Measurements from ENCODE around the gene SPATA16.
"Not testable (repeated sequence)": the region's sequence is repeated elsewhere in the genome, so short reads cannot be mapped to it uniquely, and the experiment has no call there.

SPATA16 gene

GRCh38 chr3:172869368-172869771 lies 271.7 kb downstream of the SPATA16 start:
- no peak for DNase-seq

DNA sequence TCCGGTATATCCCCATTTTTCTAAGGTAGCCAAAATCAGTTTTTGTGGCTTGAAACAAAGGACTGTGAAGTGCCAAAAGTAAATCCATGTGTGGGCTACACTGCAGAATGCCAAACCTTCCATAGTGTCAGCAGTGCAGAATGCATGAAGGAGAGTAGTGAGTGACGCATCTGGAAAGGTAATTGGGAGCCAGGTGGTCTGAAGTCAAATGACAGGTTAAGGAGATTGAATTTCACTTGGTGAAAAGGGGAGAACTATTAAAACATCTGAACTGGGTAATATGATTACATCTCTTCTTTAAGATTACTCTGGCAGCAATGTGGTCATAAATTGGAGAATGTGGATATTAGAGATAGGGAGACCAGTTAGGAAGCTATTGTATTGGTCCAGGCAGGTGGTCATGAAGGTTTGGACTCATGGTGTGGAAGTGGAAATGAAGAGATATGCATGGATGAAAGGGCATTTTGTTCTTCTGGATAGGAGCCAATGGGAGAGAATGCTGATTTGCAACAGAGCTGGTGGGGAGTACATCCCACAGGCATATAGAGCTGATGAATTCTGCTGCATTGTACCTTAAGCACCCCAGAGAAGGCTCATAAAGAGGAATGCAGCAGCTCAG lies 272.3 kb downstream of the SPATA16 start:
- no peak for DNase-seq

- DNase-seq = not testable (repeated sequence)
Observed at GRCh38 chr3:172866726-172867350, 274.2 kb downstream of the SPATA16 start.

- no peak for DNase-seq
Observed at GRCh38 chr3:172859041-172859440, 282.0 kb downstream of the SPATA16 start.

DNA sequence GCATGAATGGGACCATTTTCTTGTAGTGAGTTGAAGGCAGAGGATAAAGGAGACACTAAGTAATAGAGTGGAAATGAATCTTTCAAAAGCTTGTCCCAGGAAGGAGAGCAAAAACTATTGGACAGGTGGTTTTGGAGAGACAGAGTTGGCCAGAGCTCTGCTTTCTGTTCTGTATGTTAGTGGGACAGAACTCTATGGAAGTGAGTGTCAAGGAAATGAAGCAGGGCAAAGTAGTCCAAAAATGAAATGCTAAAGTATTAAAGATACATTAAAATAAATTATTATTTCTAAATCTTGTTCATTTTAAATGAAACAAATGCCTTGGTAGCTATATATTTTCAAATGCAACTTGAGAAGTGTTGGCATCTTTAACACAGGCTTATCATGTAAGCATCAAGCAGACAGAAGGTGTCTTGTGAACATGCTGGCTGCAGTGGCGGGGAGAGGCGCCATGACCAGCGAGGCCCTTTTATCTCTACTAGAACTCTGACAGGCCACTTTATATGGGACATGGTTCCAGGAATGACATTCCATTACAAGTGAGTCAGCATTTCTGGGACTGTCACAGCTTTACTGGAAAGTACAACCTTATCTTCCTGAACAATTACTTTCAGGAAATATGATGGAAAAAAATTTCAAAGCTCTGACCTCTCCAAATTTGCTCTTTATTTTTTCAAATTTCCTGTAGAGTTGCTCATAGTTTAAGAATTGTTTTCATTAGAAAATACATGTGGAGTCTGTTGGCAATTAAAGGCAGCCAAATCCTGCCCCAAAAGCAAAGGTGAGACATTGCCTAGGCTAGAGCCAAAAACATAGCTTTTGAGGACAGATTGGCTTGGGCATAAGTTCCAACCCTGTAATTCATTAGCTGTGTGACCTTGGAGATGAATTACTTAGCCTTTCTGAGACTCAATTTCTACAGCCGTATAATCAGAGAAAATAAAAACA lies 284.0 kb downstream of the SPATA16 start:
- DNase-seq = no peak

DNA sequence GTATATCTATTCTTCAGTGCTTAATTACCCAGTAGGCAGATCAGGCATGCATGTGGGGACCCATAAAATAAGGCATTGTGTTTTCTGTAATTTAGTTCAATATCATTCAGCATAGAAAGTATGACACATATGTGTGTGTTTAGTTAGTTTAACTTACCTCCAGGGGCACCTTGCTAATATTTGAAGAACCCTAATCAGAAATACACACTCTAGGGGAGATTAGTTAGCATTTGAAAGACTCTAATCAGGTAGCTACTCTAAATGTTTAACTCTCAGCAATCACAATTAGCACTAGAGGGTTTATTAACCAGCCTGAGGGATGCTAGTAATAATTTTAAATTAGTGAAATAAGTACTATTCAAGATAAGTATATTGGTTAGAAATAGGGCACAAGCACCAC lies 286.0 kb downstream of the SPATA16 start:
- DNase-seq = no peak

- DNase-seq = no peak
Observed at GRCh38 chr3:172853921-172854666, 286.9 kb downstream of the SPATA16 start.

- DNase-seq = no peak
Observed at GRCh38 chr3:172853005-172853404, 288.0 kb downstream of the SPATA16 start.

DNA sequence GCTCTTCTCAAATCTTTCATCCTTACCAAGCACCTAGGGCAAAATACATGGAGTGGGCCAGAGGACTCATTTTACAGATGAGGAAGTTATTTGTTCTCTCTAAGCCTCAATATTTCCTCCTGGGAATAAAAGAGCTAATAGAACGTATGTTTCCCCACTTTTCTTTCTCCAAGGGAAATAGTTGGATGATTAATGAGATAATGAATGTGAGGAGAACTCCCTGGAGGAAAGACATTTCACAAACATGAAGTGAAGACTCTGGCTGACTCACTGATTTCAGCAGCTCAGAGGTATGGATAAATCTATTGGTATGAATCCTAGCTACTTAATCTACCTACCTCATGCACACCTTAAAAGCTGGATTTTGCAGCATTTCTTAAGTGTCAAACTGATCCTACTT lies 292.1 kb downstream of the SPATA16 start:
- no peak for DNase-seq

DNA sequence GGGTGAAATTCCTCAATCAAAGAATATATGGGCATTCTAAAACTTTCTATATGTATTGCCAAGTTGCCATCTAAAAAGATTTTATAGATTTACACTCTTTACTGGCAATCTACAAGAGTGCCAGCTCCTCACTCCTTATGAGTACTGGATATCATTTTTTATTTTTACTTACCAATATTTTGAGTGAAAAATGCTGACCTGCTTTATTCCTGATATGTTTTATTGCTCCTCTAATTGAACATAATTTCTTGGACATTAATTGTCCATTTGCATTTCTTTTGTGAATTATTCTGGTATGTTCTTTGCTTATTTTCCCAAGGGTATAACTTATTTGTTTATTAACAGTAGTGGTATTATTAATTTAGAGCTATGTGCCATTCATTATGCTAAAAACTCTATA lies 293.7 kb downstream of the SPATA16 start:
- no peak for DNase-seq

DNA sequence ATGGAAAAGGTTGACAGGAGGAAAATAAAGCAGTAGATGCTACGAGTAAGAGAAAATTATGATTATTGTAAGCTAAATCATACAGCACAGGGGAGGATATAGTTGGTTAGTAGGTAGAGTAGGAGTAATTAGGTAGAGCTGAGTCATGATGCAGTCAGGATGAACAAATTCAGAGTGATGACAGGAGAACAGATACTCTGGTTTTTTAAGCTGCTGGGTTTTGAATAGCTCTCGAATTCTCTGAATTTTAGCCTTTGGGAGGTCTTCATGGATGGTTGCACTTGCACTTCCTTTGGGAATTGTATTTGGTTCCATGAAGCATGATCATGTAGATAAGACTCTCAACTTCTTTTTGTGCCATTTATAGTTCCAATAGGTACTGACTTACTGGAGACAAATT lies 294.3 kb downstream of the SPATA16 start:
- no peak for DNase-seq

DNA sequence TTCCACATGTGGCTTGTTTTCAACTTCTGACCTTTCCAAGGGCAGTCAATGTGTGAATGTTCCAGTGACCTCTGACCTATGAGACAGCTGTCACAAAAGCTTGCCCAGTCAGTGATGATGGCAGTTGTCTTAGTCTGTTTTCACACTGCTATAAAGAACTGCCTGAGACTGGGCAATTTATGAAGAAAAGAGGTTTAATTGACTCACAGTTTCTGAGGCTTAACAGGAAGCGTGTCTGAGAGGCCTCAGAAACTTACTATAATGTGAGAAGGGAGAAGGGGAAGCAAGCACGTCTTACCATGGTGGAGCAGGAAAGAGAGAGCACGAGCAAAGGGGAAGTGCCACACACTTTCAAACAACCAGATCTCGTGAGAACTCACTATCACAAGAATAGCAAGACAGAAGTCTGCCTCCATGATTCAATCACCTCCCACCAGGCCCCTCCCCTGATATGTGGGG lies 294.9 kb downstream of the SPATA16 start:
- no peak for DNase-seq

- DNase-seq = no peak
Observed at GRCh38 chr3:172844428-172844827, 296.6 kb downstream of the SPATA16 start.

DNA sequence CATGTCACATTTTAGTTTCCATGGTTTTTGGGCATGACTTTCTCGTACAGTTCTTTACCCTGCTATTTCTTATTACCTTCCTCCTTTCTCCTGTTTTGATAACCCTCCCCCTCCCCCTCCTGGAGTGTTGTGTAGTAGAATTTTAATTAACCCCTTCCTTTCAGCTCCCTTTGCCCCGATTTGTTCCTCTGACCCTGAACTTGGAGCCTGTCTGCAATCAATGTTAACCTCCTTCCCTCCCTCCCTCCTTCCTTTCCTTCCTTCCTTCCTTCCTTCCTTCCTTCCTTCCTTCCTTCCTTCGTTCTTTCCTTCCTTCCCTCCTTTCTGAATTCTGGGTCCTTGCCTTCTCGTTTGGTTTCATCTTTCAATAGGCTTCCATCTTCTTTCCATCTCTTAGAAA lies 300.1 kb downstream of the SPATA16 start:
- DNase-seq = no peak

GRCh38 chr3:172840463-172840862 lies 300.6 kb downstream of the SPATA16 start:
- no peak for DNase-seq

DNA sequence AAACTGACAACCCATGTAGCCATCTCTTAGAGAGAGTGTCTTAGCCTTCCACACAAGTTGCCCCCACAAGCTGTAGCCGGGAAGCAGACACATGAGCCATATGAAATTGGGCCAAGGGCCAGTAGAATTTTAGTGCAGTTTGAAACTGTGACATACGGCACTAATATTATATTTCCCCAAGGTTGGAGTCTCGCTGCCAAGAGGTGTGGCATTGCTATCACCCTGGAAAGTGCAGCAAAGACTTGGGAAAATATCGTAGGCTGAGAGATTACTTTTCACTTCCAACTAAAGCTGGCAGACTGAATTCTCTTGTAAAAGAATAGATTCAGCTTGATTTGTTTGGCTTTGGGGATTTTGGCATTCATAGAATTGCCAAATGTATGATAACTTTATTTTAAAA lies 301.4 kb downstream of the SPATA16 start:
- DNase-seq = no peak

Measured in NCI-H510A (cell line).